ENCODE data around the gene CFAP68.

DNA sequence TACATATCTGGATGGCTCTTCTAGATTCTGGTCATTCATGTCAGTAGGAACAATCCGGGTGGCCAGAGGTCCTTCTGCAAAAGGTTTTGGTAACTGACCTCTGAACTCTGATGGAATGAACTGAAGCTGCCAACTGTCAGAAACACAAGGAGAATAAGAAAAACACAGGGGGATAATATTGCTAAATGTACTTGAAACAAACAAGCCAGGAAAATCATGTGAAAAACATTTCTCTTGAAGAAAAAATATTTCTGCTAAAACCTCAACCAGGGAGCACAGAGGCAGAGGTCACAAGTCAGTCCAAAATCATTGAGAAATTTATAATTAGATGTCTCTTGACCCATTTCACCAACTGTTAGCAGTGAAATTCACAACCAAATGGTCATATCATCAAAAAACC, 43.2 kb upstream of the CFAP68 start:
- TF ChIP-seq POLR2A (IDR thresholded peaks at IDR 0.05; ENCODE audit: low read depth, low read length): no peak
- TF ChIP-seq POLR2AphosphoS5 (IDR thresholded peaks at IDR 0.05; ENCODE audit: low read depth, low read length): no peak
- no peak for TF ChIP-seq TAF1 (IDR thresholded peaks at IDR 0.05; ENCODE audit: borderline replicate concordance, low read depth, low read length)
